GM23338 (cell line): ENCODE data around the gene ZNF285. TPM values are rescaled to one million over a fixed set of nuclear protein-coding genes. Genes with fewer than 3 reads are reported as not detected.

Experiments used
- CREB1 ChIP-seq: fragments of 250-450 bp; sonication (Bioruptor Pico); IDR thresholded peaks from 2 replicates; pipeline ENCODE4 v1.5.0; 2020; ENCODE audit warnings: low read depth, mild to moderate bottlenecking, moderate library complexity
- ETS1 ChIP-seq: IDR thresholded peaks from 2 replicates; pipeline ENCODE4 v1.6.1; 2016; ENCODE audit warnings: antibody characterized with exemption
- EZH2 ChIP-seq: fragments of 200-600 bp; sonication (generic); IDR thresholded peaks from one replicate; pipeline ENCODE4 v1.8.0; 2017; ENCODE audit warnings: antibody characterized with exemption, mild to moderate bottlenecking, low read depth; ENCODE audit not compliant: unreplicated experiment
- EZH2phosphoT487 ChIP-seq: fragments of 200-600 bp; sonication (generic); IDR thresholded peaks from one replicate; pipeline ENCODE4 v1.8.1; 2018; ENCODE audit warnings: antibody characterized with exemption; ENCODE audit not compliant: unreplicated experiment
- POLR2AphosphoS5 ChIP-seq: IDR thresholded peaks from 2 replicates; pipeline ENCODE4 v1.6.1; 2016; ENCODE audit warnings: antibody characterized with exemption, low read depth
- REST ChIP-seq: IDR thresholded peaks from one replicate; pipeline ENCODE4 v1.6.1; 2018; ENCODE audit warnings: antibody characterized with exemption; ENCODE audit not compliant: unreplicated experiment
- STAT1 ChIP-seq: IDR thresholded peaks from one replicate; pipeline ENCODE4 v1.6.1; 2016; ENCODE audit warnings: antibody characterized with exemption; ENCODE audit not compliant: unreplicated experiment
- ZNF114 ChIP-seq: fragments of 250-450 bp; sonication (Bioruptor Pico); IDR thresholded peaks from 2 replicates; pipeline ENCODE4 v1.5.0; 2020; ENCODE audit warnings: mild to moderate bottlenecking, moderate library complexity
- polyA plus RNA-seq: library from polyadenylated mRNA; unstranded; fragments of >200 nt; fragmentation: Nextera tagmentation; extraction: Ambion mirVana; gene quantifications from 2 replicates; pipeline ENCODE4 v1.2.1, GENCODE V29; 2016
- total RNA-seq: library from RNA; depleted of rRNA; stranded (reverse); fragments of >200 nt; shearing (Covaris generic); gene quantifications from 2 replicates; pipeline ENCODE4 v1.2.3, GENCODE V29; 2014
- TF ChIP-seq, protein P1 (sequence below): fragments of 250-450 bp; sonication (Bioruptor Pico); IDR thresholded peaks from 2 replicates; pipeline ENCODE4 v1.5.0; 2020; ENCODE audit warnings: mild to moderate bottlenecking, moderate library complexity
- TF ChIP-seq, protein P2 (sequence below), 2 experiments: fragments of 200-600 bp in 1 of 2; sonication (generic) in 1 of 2; conservative IDR thresholded peaks; 2 replicates each; pipeline versions ENCODE4 v1.5.1 to v1.6.1; 2016 to 2017; ENCODE audit warnings: antibody characterized with exemption in 2 of 2, low read depth in 2 of 2, mild to moderate bottlenecking in 2 of 2, moderate library complexity in 1 of 2

The ZNF285 gene
- total and polyA plus RNA-seq, 2 experiments from 2014 or later: 1.7 to 3.4 TPM

GRCh38 chr19:44371815-44372480, 29.5 kb downstream of the ZNF285 start (continued):
- TF ChIP-seq, protein P1, sequence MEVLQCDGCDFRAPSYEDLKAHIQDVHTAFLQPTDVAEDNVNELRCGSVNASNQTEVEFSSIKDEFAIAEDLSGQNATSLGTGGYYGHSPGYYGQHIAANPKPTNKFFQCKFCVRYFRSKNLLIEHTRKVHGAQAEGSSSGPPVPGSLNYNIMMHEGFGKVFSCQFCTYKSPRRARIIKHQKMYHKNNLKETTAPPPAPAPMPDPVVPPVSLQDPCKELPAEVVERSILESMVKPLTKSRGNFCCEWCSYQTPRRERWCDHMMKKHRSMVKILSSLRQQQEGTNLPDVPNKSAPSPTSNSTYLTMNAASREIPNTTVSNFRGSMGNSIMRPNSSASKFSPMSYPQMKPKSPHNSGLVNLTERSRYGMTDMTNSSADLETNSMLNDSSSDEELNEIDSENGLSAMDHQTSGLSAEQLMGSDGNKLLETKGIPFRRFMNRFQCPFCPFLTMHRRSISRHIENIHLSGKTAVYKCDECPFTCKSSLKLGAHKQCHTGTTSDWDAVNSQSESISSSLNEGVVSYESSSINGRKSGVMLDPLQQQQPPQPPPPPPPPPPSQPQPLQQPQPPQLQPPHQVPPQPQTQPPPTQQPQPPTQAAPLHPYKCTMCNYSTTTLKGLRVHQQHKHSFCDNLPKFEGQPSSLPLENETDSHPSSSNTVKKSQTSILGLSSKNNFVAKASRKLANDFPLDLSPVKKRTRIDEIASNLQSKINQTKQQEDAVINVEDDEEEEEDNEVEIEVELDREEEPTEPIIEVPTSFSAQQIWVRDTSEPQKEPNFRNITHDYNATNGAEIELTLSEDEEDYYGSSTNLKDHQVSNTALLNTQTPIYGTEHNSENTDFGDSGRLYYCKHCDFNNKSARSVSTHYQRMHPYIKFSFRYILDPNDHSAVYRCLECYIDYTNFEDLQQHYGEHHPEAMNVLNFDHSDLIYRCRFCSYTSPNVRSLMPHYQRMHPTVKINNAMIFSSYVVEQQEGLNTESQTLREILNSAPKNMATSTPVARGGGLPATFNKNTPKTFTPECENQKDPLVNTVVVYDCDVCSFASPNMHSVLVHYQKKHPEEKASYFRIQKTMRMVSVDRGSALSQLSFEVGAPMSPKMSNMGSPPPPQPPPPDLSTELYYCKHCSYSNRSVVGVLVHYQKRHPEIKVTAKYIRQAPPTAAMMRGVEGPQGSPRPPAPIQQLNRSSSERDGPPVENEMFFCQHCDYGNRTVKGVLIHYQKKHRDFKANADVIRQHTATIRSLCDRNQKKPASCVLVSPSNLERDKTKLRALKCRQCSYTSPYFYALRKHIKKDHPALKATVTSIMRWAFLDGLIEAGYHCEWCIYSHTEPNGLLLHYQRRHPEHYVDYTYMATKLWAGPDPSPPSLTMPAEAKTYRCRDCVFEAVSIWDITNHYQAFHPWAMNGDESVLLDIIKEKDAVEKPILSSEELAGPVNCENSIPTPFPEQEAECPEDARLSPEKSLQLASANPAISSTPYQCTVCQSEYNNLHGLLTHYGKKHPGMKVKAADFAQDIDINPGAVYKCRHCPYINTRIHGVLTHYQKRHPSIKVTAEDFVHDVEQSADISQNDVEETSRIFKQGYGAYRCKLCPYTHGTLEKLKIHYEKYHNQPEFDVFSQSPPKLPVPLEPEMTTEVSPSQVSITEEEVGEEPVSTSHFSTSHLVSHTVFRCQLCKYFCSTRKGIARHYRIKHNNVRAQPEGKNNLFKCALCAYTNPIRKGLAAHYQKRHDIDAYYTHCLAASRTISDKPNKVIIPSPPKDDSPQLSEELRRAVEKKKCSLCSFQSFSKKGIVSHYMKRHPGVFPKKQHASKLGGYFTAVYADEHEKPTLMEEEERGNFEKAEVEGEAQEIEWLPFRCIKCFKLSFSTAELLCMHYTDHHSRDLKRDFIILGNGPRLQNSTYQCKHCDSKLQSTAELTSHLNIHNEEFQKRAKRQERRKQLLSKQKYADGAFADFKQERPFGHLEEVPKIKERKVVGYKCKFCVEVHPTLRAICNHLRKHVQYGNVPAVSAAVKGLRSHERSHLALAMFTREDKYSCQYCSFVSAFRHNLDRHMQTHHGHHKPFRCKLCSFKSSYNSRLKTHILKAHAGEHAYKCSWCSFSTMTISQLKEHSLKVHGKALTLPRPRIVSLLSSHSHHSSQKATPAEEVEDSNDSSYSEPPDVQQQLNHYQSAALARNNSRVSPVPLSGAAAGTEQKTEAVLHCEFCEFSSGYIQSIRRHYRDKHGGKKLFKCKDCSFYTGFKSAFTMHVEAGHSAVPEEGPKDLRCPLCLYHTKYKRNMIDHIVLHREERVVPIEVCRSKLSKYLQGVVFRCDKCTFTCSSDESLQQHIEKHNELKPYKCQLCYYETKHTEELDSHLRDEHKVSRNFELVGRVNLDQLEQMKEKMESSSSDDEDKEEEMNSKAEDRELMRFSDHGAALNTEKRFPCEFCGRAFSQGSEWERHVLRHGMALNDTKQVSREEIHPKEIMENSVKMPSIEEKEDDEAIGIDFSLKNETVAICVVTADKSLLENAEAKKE: no peak
- TF ChIP-seq ZNF114 (CRISPR knock-in tag): no peak
- no peak for TF ChIP-seq POLR2AphosphoS5
- TF ChIP-seq STAT1: no peak
- no peak for TF ChIP-seq EZH2
- TF ChIP-seq, protein P2, sequence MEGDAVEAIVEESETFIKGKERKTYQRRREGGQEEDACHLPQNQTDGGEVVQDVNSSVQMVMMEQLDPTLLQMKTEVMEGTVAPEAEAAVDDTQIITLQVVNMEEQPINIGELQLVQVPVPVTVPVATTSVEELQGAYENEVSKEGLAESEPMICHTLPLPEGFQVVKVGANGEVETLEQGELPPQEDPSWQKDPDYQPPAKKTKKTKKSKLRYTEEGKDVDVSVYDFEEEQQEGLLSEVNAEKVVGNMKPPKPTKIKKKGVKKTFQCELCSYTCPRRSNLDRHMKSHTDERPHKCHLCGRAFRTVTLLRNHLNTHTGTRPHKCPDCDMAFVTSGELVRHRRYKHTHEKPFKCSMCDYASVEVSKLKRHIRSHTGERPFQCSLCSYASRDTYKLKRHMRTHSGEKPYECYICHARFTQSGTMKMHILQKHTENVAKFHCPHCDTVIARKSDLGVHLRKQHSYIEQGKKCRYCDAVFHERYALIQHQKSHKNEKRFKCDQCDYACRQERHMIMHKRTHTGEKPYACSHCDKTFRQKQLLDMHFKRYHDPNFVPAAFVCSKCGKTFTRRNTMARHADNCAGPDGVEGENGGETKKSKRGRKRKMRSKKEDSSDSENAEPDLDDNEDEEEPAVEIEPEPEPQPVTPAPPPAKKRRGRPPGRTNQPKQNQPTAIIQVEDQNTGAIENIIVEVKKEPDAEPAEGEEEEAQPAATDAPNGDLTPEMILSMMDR (conservative IDR thresholded peaks at IDR 0.05; ENCODE audit: low read depth in 2 of 2): no peak
- TF ChIP-seq REST: no peak
- TF ChIP-seq CREB1 (CRISPR knock-in tag): no peak
- no peak for TF ChIP-seq EZH2phosphoT487
- no peak for TF ChIP-seq ETS1
